ENCODE data around the gene EFNA5. TPM values are rescaled to one million over a fixed set of nuclear protein-coding genes. Genes with fewer than 3 reads are reported as not detected.

Gene EFNA5
- total RNA-seq, 4 donors from 2014 or later, result 21.3 to 47.0 (median 29.3) TPM

GRCh38 chr5:107665036-107665570 is 5.6 kb downstream of the EFNA5 start:
- H3K4me1 ChIP-seq, result peaks cover 1% of the 10 kb centered on the region
- no peaks in the 10 kb centered on the region for H3K9me3 ChIP-seq
- no peak for DNase-seq (ENCODE audit: low spot score in 2 of 2)
- H3K36me3 ChIP-seq, result no peaks in the 10 kb centered on the region
- 82% methylated on average over 2 of the region's 2 CpGs for WGBS
- H3K4me3 ChIP-seq, result no peak overlapping the region
- TF ChIP-seq EP300 (IDR thresholded peaks at IDR 0.05) (no peak), POLR2A (IDR thresholded peaks at IDR 0.05) (no peak), POLR2AphosphoS5 (IDR thresholded peaks at IDR 0.05) (no peak)
- no peak overlapping the region for H3K27ac ChIP-seq
- peaks cover 2% of the 10 kb centered on the region for H3K27me3 ChIP-seq

- Histone ChIP-seq H3K27me3 (no peaks in the 10 kb centered on the region), H3K4me3 (no peak overlapping the region), H3K9me3 (no peaks in the 10 kb centered on the region), H3K4me1 (no peaks in the 10 kb centered on the region), H3K36me3 (no peaks in the 10 kb centered on the region), H3K27ac (no peak overlapping the region)
- DNase-seq (ENCODE audit: low spot score in 2 of 2), result no peak
- TF ChIP-seq POLR2A (IDR thresholded peaks at IDR 0.05) (no peak), EP300 (IDR thresholded peaks at IDR 0.05) (no peak), CTCF (IDR thresholded peaks at IDR 0.05) (no peak), POLR2AphosphoS5 (IDR thresholded peaks at IDR 0.05) (no peak)
- WGBS, result 62% methylated on average over 1 of the region's 1 CpG
Observed at GRCh38 chr5:107663697-107664096, 7.0 kb downstream of the EFNA5 start.

GRCh38 chr5:107661650-107662044 is 9.1 kb downstream of the EFNA5 start:
- Histone ChIP-seq H3K4me1 (no peaks in the 10 kb centered on the region), H3K27me3 (no peaks in the 10 kb centered on the region), H3K36me3 (no peaks in the 10 kb centered on the region), H3K4me3 (no peak overlapping the region), H3K27ac (no peak overlapping the region), H3K9me3 (no peaks in the 10 kb centered on the region)
- 91% methylated on average over 1 of the region's 1 CpG for WGBS
- DNase-seq (ENCODE audit: low spot score in 2 of 2), result no peak
- no peak for TF ChIP-seq POLR2A (IDR thresholded peaks at IDR 0.05)
- no peak for TF ChIP-seq POLR2AphosphoS5 (IDR thresholded peaks at IDR 0.05)
- TF ChIP-seq CTCF (IDR thresholded peaks at IDR 0.05), result no peak
- TF ChIP-seq EP300 (IDR thresholded peaks at IDR 0.05), result no peak

- H3K27ac ChIP-seq, result no peak overlapping the region
- no peak for TF ChIP-seq POLR2AphosphoS5 (IDR thresholded peaks at IDR 0.05)
- no peak for TF ChIP-seq POLR2A (IDR thresholded peaks at IDR 0.05)
- TF ChIP-seq EP300 (IDR thresholded peaks at IDR 0.05), result no peak
- TF ChIP-seq CTCF (IDR thresholded peaks at IDR 0.05), result no peak
- no peaks in the 10 kb centered on the region for H3K36me3 ChIP-seq
- no peaks in the 10 kb centered on the region for H3K27me3 ChIP-seq
- H3K4me1 ChIP-seq, result peaks cover 2% of the 10 kb centered on the region
- H3K9me3 ChIP-seq, result no peaks in the 10 kb centered on the region
- 90% methylated on average over 7 of the region's 7 CpGs for WGBS
- H3K4me3 ChIP-seq, result no peak overlapping the region
- DNase-seq (ENCODE audit: low spot score in 2 of 2), result no peak
Observed at GRCh38 chr5:107661038-107661649, 9.6 kb downstream of the EFNA5 start.

GRCh38 chr5:107658528-107658927 is 12.2 kb downstream of the EFNA5 start:
- peaks cover 23% of the 10 kb centered on the region for H3K4me1 ChIP-seq
- 92% methylated on average over 5 of the region's 5 CpGs for WGBS
- no peak overlapping the region for H3K27ac ChIP-seq
- no peak for DNase-seq (ENCODE audit: low spot score in 2 of 2)
- no peaks in the 10 kb centered on the region for H3K27me3 ChIP-seq
- H3K9me3 ChIP-seq, result no peaks in the 10 kb centered on the region
- H3K4me3 ChIP-seq, result no peak overlapping the region
- TF ChIP-seq CTCF (IDR thresholded peaks at IDR 0.05), result no peak
- no peak for TF ChIP-seq POLR2AphosphoS5 (IDR thresholded peaks at IDR 0.05)
- no peak for TF ChIP-seq POLR2A (IDR thresholded peaks at IDR 0.05)
- no peak for TF ChIP-seq EP300 (IDR thresholded peaks at IDR 0.05)
- no peaks in the 10 kb centered on the region for H3K36me3 ChIP-seq

All from suprapubic skin (tissue), 4 donors.